ENCODE measurements around the gene FLOT2. TPM values are rescaled to one million over a fixed set of nuclear protein-coding genes. Genes with fewer than 3 reads are reported as not detected.
A peak's percentile ranks its signal among the peaks of the same experiment; 100 is the strongest.

Gene FLOT2
- total and polyA plus RNA-seq, 4 experiments from 2014 or later, result 216 to 288 (median 254) TPM

GRCh38 chr17:28912281-28912937 is 14.9 kb upstream of the FLOT2 start:
- DNase-seq, result peak in 1 of 5 donors; percentile 9
- no peaks in the 10 kb centered on the region for H3K9me3 Mint-ChIP-seq
- Histone ChIP-seq H3K4me1 (ENCODE audit: insufficient read depth, low read length) (no peaks in the 10 kb centered on the region), H3K27me3 (ENCODE audit: insufficient read depth, low read length) (no peaks in the 10 kb centered on the region), H3K4me3 (ENCODE audit: low read length in 2 of 2) (no peak overlapping the region), H3K36me3 (ENCODE audit: insufficient read depth, low read length) (peaks cover 94% of the 10 kb centered on the region), H3K9me3 (ENCODE audit: control insufficient read depth in 1 of 2, low read length in 2 of 2) (no peaks in the 10 kb centered on the region), H3K27ac (ENCODE audit: low read depth, low read length) (no peak overlapping the region)
- intact Hi-C loops (cut with micrococcal nuclease), result no loop called here
- H3K4me1 Mint-ChIP-seq, result peaks cover 0 to 4% (median 4%) of the 10 kb centered on the region in 4 donors
- H3K36me3 Mint-ChIP-seq, result peaks cover 75 to 89% of the 10 kb centered on the region in 2 donors
- H3K27ac Mint-ChIP-seq, result peak overlapping the region in 5 of 7 donors; percentile 29 to 78 (median 60)
- ChIA-PET POLR2A (ENCODE audit: partially characterized antibody) (interaction anchor here (0.8 to 7.3 kb wide), 7 partner anchors 8 to 39 kb away, joined by 3 to 45 read pairs (median 3); partner anchors contain the start of genes DHRS13, FLOT2 and PHF12), CTCF (ENCODE audit: partially characterized antibody) (interaction anchor here (0.8 to 2.4 kb wide), 7 partner anchors 9 to 149 kb away, joined by 3 to 7 read pairs (median 4); no protein-coding TSS in a partner anchor)
- H3K4me3 Mint-ChIP-seq, result no peak overlapping the region
- H3K27me3 Mint-ChIP-seq, result no peaks in the 10 kb centered on the region

- H3K4me3 Mint-ChIP-seq, result no peak overlapping the region
- intact Hi-C loops (cut with micrococcal nuclease), result no loop called here
- H3K4me1 Mint-ChIP-seq, result peaks cover 0 to 4% (median 3%) of the 10 kb centered on the region in 4 donors
- H3K36me3 Mint-ChIP-seq, result peaks cover 77 to 89% of the 10 kb centered on the region in 2 donors
- H3K27ac ChIP-seq (ENCODE audit: low read depth, low read length), result no peak overlapping the region
- no peak for DNase-seq
- peaks cover 94% of the 10 kb centered on the region for H3K36me3 ChIP-seq (ENCODE audit: insufficient read depth, low read length)
- H3K9me3 Mint-ChIP-seq, result no peaks in the 10 kb centered on the region
- POLR2A ChIA-PET (ENCODE audit: partially characterized antibody), result interaction anchor here (0.8 to 7.3 kb wide), 6 partner anchors 10 to 40 kb away, joined by 3 to 45 read pairs (median 3); partner anchors contain the start of genes FLOT2 and PHF12
- H3K4me1 ChIP-seq (ENCODE audit: insufficient read depth, low read length), result no peaks in the 10 kb centered on the region
- H3K9me3 ChIP-seq (ENCODE audit: control insufficient read depth in 1 of 2, low read length in 2 of 2), result no peaks in the 10 kb centered on the region
- H3K4me3 ChIP-seq (ENCODE audit: low read length in 2 of 2), result no peak overlapping the region
- H3K27me3 Mint-ChIP-seq, result no peaks in the 10 kb centered on the region
- CTCF ChIA-PET (ENCODE audit: partially characterized antibody), result interaction anchor here (1.1 to 4.7 kb wide), 7 partner anchors 8 to 148 kb away, joined by 3 to 31 read pairs (median 4); no protein-coding TSS in a partner anchor
- H3K27me3 ChIP-seq (ENCODE audit: insufficient read depth, low read length), result no peaks in the 10 kb centered on the region
- peak overlapping the region in 1 of 7 donors; percentile 76 for H3K27ac Mint-ChIP-seq
Observed at GRCh38 chr17:28911411-28912045, 14.0 kb upstream of the FLOT2 start.

- H3K27me3 ChIP-seq (ENCODE audit: insufficient read depth, low read length), result no peaks in the 10 kb centered on the region
- H3K27ac Mint-ChIP-seq, result no peak overlapping the region
- no peak for DNase-seq
- CTCF ChIA-PET (ENCODE audit: partially characterized antibody), result interaction anchor here (0.5 to 4.7 kb wide), 8 partner anchors 9 to 147 kb away, joined by 3 to 31 read pairs (median 3); no protein-coding TSS in a partner anchor
- H3K27me3 Mint-ChIP-seq, result no peaks in the 10 kb centered on the region
- POLR2A ChIA-PET (ENCODE audit: partially characterized antibody), result interaction anchor here (0.7 to 7.3 kb wide), 3 partner anchors 13 to 81 kb away, joined by 3 to 45 read pairs (median 5); partner anchors contain the start of genes FLOT2 and PHF12
- peaks cover 73 to 85% of the 10 kb centered on the region in 2 donors for H3K36me3 Mint-ChIP-seq
- no peak overlapping the region for H3K4me3 ChIP-seq (ENCODE audit: low read length in 2 of 2)
- no peaks in the 10 kb centered on the region for H3K4me1 Mint-ChIP-seq
- H3K4me1 ChIP-seq (ENCODE audit: insufficient read depth, low read length), result no peaks in the 10 kb centered on the region
- H3K9me3 Mint-ChIP-seq, result no peaks in the 10 kb centered on the region
- H3K4me3 Mint-ChIP-seq, result no peak overlapping the region
- no peak overlapping the region for H3K27ac ChIP-seq (ENCODE audit: low read depth, low read length)
- H3K9me3 ChIP-seq (ENCODE audit: control insufficient read depth in 1 of 2, low read length in 2 of 2), result no peaks in the 10 kb centered on the region
- peaks cover 92% of the 10 kb centered on the region for H3K36me3 ChIP-seq (ENCODE audit: insufficient read depth, low read length)
- intact Hi-C loops (cut with micrococcal nuclease), result no loop called here
Observed at GRCh38 chr17:28910534-28910933, 13.0 kb upstream of the FLOT2 start.

GRCh38 chr17:28908640-28909167 is 11.2 kb upstream of the FLOT2 start:
- no peaks in the 10 kb centered on the region for H3K9me3 ChIP-seq (ENCODE audit: control insufficient read depth in 1 of 2, low read length in 2 of 2)
- ChIA-PET POLR2A (ENCODE audit: partially characterized antibody) (interaction anchor here (2.0 to 7.3 kb wide), 2 partner anchors 12 to 17 kb away, joined by 10 to 45 read pairs; partner anchors contain the start of gene FLOT2), CTCF (ENCODE audit: partially characterized antibody) (interaction anchor here (1.2 to 4.7 kb wide), 7 partner anchors 8 to 182 kb away, joined by 4 to 31 read pairs (median 8); partner anchors contain the start of gene TLCD1)
- intact Hi-C loops (cut with micrococcal nuclease), result no loop called here
- DNase-seq, result no peak
- no peak overlapping the region for H3K27ac ChIP-seq (ENCODE audit: low read depth, low read length)
- no peaks in the 10 kb centered on the region for H3K9me3 Mint-ChIP-seq
- no peaks in the 10 kb centered on the region for H3K4me1 ChIP-seq (ENCODE audit: insufficient read depth, low read length)
- peaks cover 76% of the 10 kb centered on the region for H3K36me3 ChIP-seq (ENCODE audit: insufficient read depth, low read length)
- H3K27ac Mint-ChIP-seq, result peak overlapping the region in 3 of 7 donors; percentile 15 to 55 (median 42)
- peak overlapping the region in 1 of 8 donors; percentile 38 for H3K4me3 Mint-ChIP-seq
- no peaks in the 10 kb centered on the region for H3K27me3 Mint-ChIP-seq
- H3K36me3 Mint-ChIP-seq, result peaks cover 60 to 78% of the 10 kb centered on the region in 2 donors
- H3K4me1 Mint-ChIP-seq, result peaks cover 0 to 5% (median 1%) of the 10 kb centered on the region in 4 donors
- H3K4me3 ChIP-seq (ENCODE audit: low read length in 2 of 2), result no peak overlapping the region
- H3K27me3 ChIP-seq (ENCODE audit: insufficient read depth, low read length), result no peaks in the 10 kb centered on the region

- CTCF ChIA-PET (ENCODE audit: partially characterized antibody), result interaction anchor here (0.6 to 4.7 kb wide), 9 partner anchors 9 to 180 kb away, joined by 3 to 31 read pairs (median 6); no protein-coding TSS in a partner anchor
- H3K4me1 ChIP-seq (ENCODE audit: insufficient read depth, low read length), result peaks cover 6% of the 10 kb centered on the region
- peaks cover 68% of the 10 kb centered on the region for H3K36me3 ChIP-seq (ENCODE audit: insufficient read depth, low read length)
- Mint-ChIP-seq H3K36me3 (peaks cover 53 to 70% of the 10 kb centered on the region in 2 donors), H3K27me3 (no peaks in the 10 kb centered on the region), H3K4me3 (no peak overlapping the region), H3K9me3 (no peaks in the 10 kb centered on the region), H3K27ac (peak overlapping the region in 5 of 7 donors; percentile 25 to 54 (median 46)), H3K4me1 (peaks cover 4 to 12% (median 8%) of the 10 kb centered on the region in 4 donors)
- no peak overlapping the region for H3K27ac ChIP-seq (ENCODE audit: low read depth, low read length)
- intact Hi-C loops (cut with micrococcal nuclease), result no loop called here
- no peak overlapping the region for H3K4me3 ChIP-seq (ENCODE audit: low read length in 2 of 2)
- no peaks in the 10 kb centered on the region for H3K9me3 ChIP-seq (ENCODE audit: control insufficient read depth in 1 of 2, low read length in 2 of 2)
- DNase-seq, result no peak
- H3K27me3 ChIP-seq (ENCODE audit: insufficient read depth, low read length), result no peaks in the 10 kb centered on the region
- POLR2A ChIA-PET (ENCODE audit: partially characterized antibody), result interaction anchor here (0.6 to 7.3 kb wide), 5 partner anchors 11 to 66 kb away, joined by 3 to 45 read pairs (median 4); partner anchors contain the start of gene FLOT2
Observed at GRCh38 chr17:28907709-28908475, 10.4 kb upstream of the FLOT2 start.

- Mint-ChIP-seq H3K4me3 (no peak overlapping the region), H3K4me1 (peaks cover 7 to 17% (median 15%) of the 10 kb centered on the region in 4 donors), H3K27me3 (no peaks in the 10 kb centered on the region), H3K36me3 (peaks cover 44 to 64% of the 10 kb centered on the region in 2 donors), H3K27ac (peak overlapping the region in 5 of 7 donors; percentile 24 to 77 (median 49)), H3K9me3 (no peaks in the 10 kb centered on the region)
- CTCF ChIA-PET (ENCODE audit: partially characterized antibody), result interaction anchor here (0.6 to 4.7 kb wide), 8 partner anchors 10 to 516 kb away, joined by 3 to 31 read pairs (median 7); no protein-coding TSS in a partner anchor
- POLR2A ChIA-PET (ENCODE audit: partially characterized antibody), result interaction anchor here (0.6 to 7.3 kb wide), 5 partner anchors 10 to 45 kb away, joined by 4 to 45 read pairs (median 8); partner anchors contain the start of genes FLOT2 and PHF12
- no peak overlapping the region for H3K4me3 ChIP-seq (ENCODE audit: low read length in 2 of 2)
- intact Hi-C loops (cut with micrococcal nuclease), result no loop called here
- H3K27ac ChIP-seq (ENCODE audit: low read depth, low read length), result no peak overlapping the region
- H3K9me3 ChIP-seq (ENCODE audit: control insufficient read depth in 1 of 2, low read length in 2 of 2), result no peaks in the 10 kb centered on the region
- H3K27me3 ChIP-seq (ENCODE audit: insufficient read depth, low read length), result no peaks in the 10 kb centered on the region
- DNase-seq, result no peak
- H3K36me3 ChIP-seq (ENCODE audit: insufficient read depth, low read length), result peaks cover 58% of the 10 kb centered on the region
- H3K4me1 ChIP-seq (ENCODE audit: insufficient read depth, low read length), result peaks cover 9% of the 10 kb centered on the region
Observed at GRCh38 chr17:28906706-28907438, 9.3 kb upstream of the FLOT2 start.
